H9 (cell line): ENCODE measurements around the gene MED10. TPM values are rescaled to one million over a fixed set of nuclear protein-coding genes. Genes with fewer than 3 reads are reported as not detected.

Experiments
- DNase-seq: peaks from one replicate; pipeline ENCODE4 v3.0.0-alpha.2; 2017
- H2AFZ ChIP-seq: one replicate; pipeline ENCODE4 v1.6.1; 2013; ENCODE audit warnings: mild to moderate bottlenecking, low read length, control low read depth, moderate library complexity
- H2AK5ac ChIP-seq: 2 replicates; pipeline ENCODE4 v1.6.1; 2013; ENCODE audit warnings: low read length, control low read depth, mixed read lengths; ENCODE audit not compliant: insufficient read length
- H2BK120ac ChIP-seq: one replicate; pipeline ENCODE4 v1.6.1; 2013; ENCODE audit warnings: low read depth, mild to moderate bottlenecking, low read length, control low read depth, inconsistent platforms; ENCODE audit not compliant: poor library complexity, severe bottlenecking
- H2BK12ac ChIP-seq: 2 replicates; pipeline ENCODE4 v1.6.1; 2013; ENCODE audit warnings: low read length, control low read depth, mixed read lengths, low read depth; ENCODE audit not compliant: insufficient read length
- H2BK15ac ChIP-seq: 2 replicates; pipeline ENCODE4 v1.6.1; 2013; ENCODE audit warnings: low read depth, low read length, control low read depth
- H2BK20ac ChIP-seq: one replicate; pipeline ENCODE4 v1.6.1; 2013; ENCODE audit warnings: low read depth, mild to moderate bottlenecking, low read length, control low read depth, inconsistent platforms; ENCODE audit not compliant: poor library complexity, severe bottlenecking
- H2BK5ac ChIP-seq: 2 replicates; pipeline ENCODE4 v1.6.1; 2013; ENCODE audit warnings: low read length, control low read depth, mixed read lengths; ENCODE audit not compliant: insufficient read length
- H3K14ac ChIP-seq: 2 replicates; pipeline ENCODE4 v1.6.1; 2013; ENCODE audit warnings: low read length, control low read depth; ENCODE audit not compliant: insufficient read depth
- H3K18ac ChIP-seq: 2 replicates; pipeline ENCODE4 v1.6.1; 2013; ENCODE audit warnings: low read depth, mild to moderate bottlenecking, mixed read lengths, low read length, control low read depth; ENCODE audit not compliant: insufficient read length
- H3K23ac ChIP-seq: 2 replicates; pipeline ENCODE4 v1.6.1; 2013; ENCODE audit warnings: low read length, control low read depth, mixed read lengths, low read depth; ENCODE audit not compliant: insufficient read length
- H3K23me2 ChIP-seq: 2 replicates; pipeline ENCODE4 v1.6.1; 2013; ENCODE audit warnings: low read depth, mild to moderate bottlenecking, mixed read lengths, low read length, control low read depth; ENCODE audit not compliant: insufficient read length, poor library complexity, severe bottlenecking
- H3K27ac ChIP-seq: 2 replicates; pipeline ENCODE4 v1.5.1; 2013; ENCODE audit warnings: low read length, control low read depth, mixed read lengths, low read depth; ENCODE audit not compliant: insufficient read length
- H3K27me3 ChIP-seq: 2 replicates; pipeline ENCODE4 v1.6.1; 2013; ENCODE audit warnings: low read length, control low read depth, inconsistent platforms; ENCODE audit not compliant: insufficient read depth
- H3K4ac ChIP-seq: 2 replicates; pipeline ENCODE4 v1.6.1; 2013; ENCODE audit warnings: low read depth, mild to moderate bottlenecking, control low read depth, inconsistent platforms, low read length, moderate library complexity
- H3K4me1 ChIP-seq: 2 replicates; pipeline ENCODE4 v1.6.1; 2013; ENCODE audit warnings: low read length, control low read depth, inconsistent platforms; ENCODE audit not compliant: insufficient read depth
- H3K4me2 ChIP-seq: 2 replicates; pipeline ENCODE4 v1.6.1; 2013; ENCODE audit warnings: low read length, control low read depth, mixed read lengths; ENCODE audit not compliant: insufficient read length, insufficient read depth
- H3K56ac ChIP-seq: 2 replicates; pipeline ENCODE4 v1.6.1; 2013; ENCODE audit warnings: low read depth, mild to moderate bottlenecking, mixed read lengths, low read length, control low read depth; ENCODE audit not compliant: insufficient read length
- H3K79me1 ChIP-seq: 2 replicates; pipeline ENCODE4 v1.6.1; 2013; ENCODE audit warnings: low read depth, mild to moderate bottlenecking, moderate library complexity, low read length, control low read depth, inconsistent platforms; ENCODE audit not compliant: insufficient read depth, poor library complexity, severe bottlenecking
- H3K79me2 ChIP-seq: 2 replicates; pipeline ENCODE4 v1.6.1; 2013; ENCODE audit warnings: low read length, control low read depth, inconsistent platforms; ENCODE audit not compliant: insufficient read depth
- H3K9ac ChIP-seq: 2 replicates; pipeline ENCODE4 v1.6.1; 2013; ENCODE audit warnings: low read length, control low read depth, mixed read lengths; ENCODE audit not compliant: insufficient read length; ENCODE audit errors: extremely low read depth
- H3K9me3 ChIP-seq: one replicate; pipeline ENCODE4 v1.6.1; 2013; ENCODE audit warnings: low read depth, low read length, inconsistent platforms; ENCODE audit not compliant: control insufficient read depth
- H3T11ph ChIP-seq: one replicate; pipeline ENCODE4 v1.6.1; 2013; ENCODE audit warnings: mild to moderate bottlenecking, low read length, control low read depth, inconsistent platforms
- H4K20me1 ChIP-seq: one replicate; pipeline ENCODE4 v1.6.1; 2013; ENCODE audit not compliant: control insufficient read depth, insufficient read length, insufficient read depth
- H4K5ac ChIP-seq: 2 replicates; pipeline ENCODE4 v1.6.1; 2013; ENCODE audit warnings: low read depth, mild to moderate bottlenecking, mixed read lengths, low read length, control low read depth; ENCODE audit not compliant: insufficient read length
- H4K8ac ChIP-seq: replicated peaks from 2 replicates; pipeline ENCODE4 v1.6.1; 2013; ENCODE audit warnings: low read length, control low read depth, mixed read lengths, low read depth; ENCODE audit not compliant: insufficient read length
- H4K91ac ChIP-seq: 2 replicates; pipeline ENCODE4 v1.6.1; 2013; ENCODE audit warnings: low read depth, mild to moderate bottlenecking, moderate library complexity, mixed read lengths, low read length, control low read depth; ENCODE audit not compliant: insufficient read length
- H3K27ac Mint-ChIP-seq, 3 experiments: 2 replicates in 2 of 3; 3 replicates in 1 of 3; pipeline ENCODE4 v1.8.0; 2020 to 2021; ENCODE audit warnings: mixed read lengths in 3 of 3, mild to moderate bottlenecking in 1 of 3, moderate library complexity in 1 of 3
- H3K27me3 Mint-ChIP-seq: 2 replicates; pipeline ENCODE4 v1.8.0; 2021; ENCODE audit warnings: low read depth, mild to moderate bottlenecking, moderate library complexity, mixed read lengths
- H3K36me3 Mint-ChIP-seq, 3 experiments: 2 replicates in 2 of 3; 3 replicates in 1 of 3; pipeline ENCODE4 v1.8.0; 2020 to 2021; ENCODE audit warnings: low read depth in 3 of 3, mixed read lengths in 3 of 3; ENCODE audit not compliant: insufficient read depth in 1 of 3
- H3K4me1 Mint-ChIP-seq, 2 experiments: 2 replicates each; pipeline ENCODE4 v1.8.0; 2020; ENCODE audit warnings: mixed read lengths in 2 of 2
- H3K4me3 Mint-ChIP-seq, 2 experiments: 2 replicates in 1 of 2; 3 replicates in 1 of 2; pipeline ENCODE4 v1.8.0; 2020 to 2021; ENCODE audit warnings: mild to moderate bottlenecking in 2 of 2, mixed read lengths in 2 of 2, moderate library complexity in 1 of 2
- H3K9me3 Mint-ChIP-seq, 2 experiments: 2 replicates in 1 of 2; 3 replicates in 1 of 2; pipeline ENCODE4 v1.8.0; 2020; ENCODE audit warnings: mild to moderate bottlenecking in 2 of 2, mixed read lengths in 2 of 2, moderate library complexity in 1 of 2
- WGBS: extraction: QIAGEN DNeasy Blood & Tissue Kit; methylation state at CpG from one replicate; pipeline ENCODE4 v1.1.7; 2013; ENCODE audit warnings: missing lambda C conversion rate, low lambda C conversion rate, mixed read lengths; ENCODE audit not compliant: insufficient read length; ENCODE audit errors: extremely low coverage; 5-methylcytosine and 5-hydroxymethylcytosine counted together
- total RNA-seq: library from RNA; stranded (reverse); gene quantifications from 2 replicates; pipeline ENCODE4 v1.2.1, GENCODE V29; 2021
- TF ChIP-seq, protein P1 (sequence below): fragments of 200-600 bp; sonication (generic); conservative IDR thresholded peaks from 3 replicates; pipeline ENCODE4 v1.8.0; 2021; ENCODE audit warnings: antibody characterized with exemption, mild to moderate bottlenecking

The MED10 gene
- total RNA-seq, 1 experiment from 2014 or later, result 35.3 TPM

DNA sequence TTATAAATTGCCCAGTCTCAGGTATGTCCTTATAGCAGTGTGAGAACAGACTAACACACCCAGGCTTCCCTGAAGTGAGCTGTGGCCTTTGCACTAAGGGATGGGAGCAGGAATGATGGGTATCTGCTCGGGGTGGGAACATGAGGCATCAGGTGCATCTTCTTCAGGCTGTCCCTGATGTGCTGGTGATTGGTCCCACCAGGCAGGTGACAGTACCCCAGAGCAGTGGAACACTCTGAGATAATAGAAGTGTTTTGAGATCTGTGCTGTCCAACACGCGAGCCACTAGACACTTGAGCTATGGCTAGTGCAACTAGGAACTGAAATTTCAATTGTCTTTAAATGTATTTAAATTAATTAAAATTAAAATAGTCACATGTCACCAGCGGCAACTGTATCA is 12.8 kb upstream of the MED10 start:
- Histone ChIP-seq H3K4me1 (no peaks in the 10 kb centered on the region), H3K4me2 (no peak overlapping the region), H4K8ac (no peak overlapping the region), H3K23me2 (no peaks in the 10 kb centered on the region), H2BK20ac (no peak overlapping the region), H3K79me1 (no peaks in the 10 kb centered on the region), H2BK5ac (no peak overlapping the region), H3K9me3 (no peaks in the 10 kb centered on the region), H3K56ac (no peak overlapping the region), H4K20me1 (no peaks in the 10 kb centered on the region), H4K91ac (no peak overlapping the region), H3K9ac (no peak overlapping the region), H3K18ac (no peak overlapping the region), H4K5ac (no peak overlapping the region), H2AFZ (no peak overlapping the region), H2BK120ac (no peak overlapping the region), H3K14ac (no peak overlapping the region), H3K4ac (no peak overlapping the region), H3K23ac (no peak overlapping the region), H2AK5ac (no peak overlapping the region), H3K27ac (no peak overlapping the region), H3K27me3 (no peaks in the 10 kb centered on the region), H3K79me2 (no peaks in the 10 kb centered on the region), H2BK15ac (no peak overlapping the region), H2BK12ac (no peak overlapping the region), H3T11ph (no peak overlapping the region)
- H3K27ac Mint-ChIP-seq, result no peak overlapping the region
- WGBS, result no CpG with 5 or more reads among the region's 4 CpGs
- H3K27me3 Mint-ChIP-seq, result peaks cover 32% of the 10 kb centered on the region
- H3K36me3 Mint-ChIP-seq, result no peaks in the 10 kb centered on the region
- H3K4me3 Mint-ChIP-seq, result no peak overlapping the region
- H3K4me1 Mint-ChIP-seq, result 0 out of 4 replicates have a peak, but pooled peaks cover 0 to 2% of the 10 kb centered on the region in 2 experiments
- no peak for DNase-seq
- TF ChIP-seq, protein P1, sequence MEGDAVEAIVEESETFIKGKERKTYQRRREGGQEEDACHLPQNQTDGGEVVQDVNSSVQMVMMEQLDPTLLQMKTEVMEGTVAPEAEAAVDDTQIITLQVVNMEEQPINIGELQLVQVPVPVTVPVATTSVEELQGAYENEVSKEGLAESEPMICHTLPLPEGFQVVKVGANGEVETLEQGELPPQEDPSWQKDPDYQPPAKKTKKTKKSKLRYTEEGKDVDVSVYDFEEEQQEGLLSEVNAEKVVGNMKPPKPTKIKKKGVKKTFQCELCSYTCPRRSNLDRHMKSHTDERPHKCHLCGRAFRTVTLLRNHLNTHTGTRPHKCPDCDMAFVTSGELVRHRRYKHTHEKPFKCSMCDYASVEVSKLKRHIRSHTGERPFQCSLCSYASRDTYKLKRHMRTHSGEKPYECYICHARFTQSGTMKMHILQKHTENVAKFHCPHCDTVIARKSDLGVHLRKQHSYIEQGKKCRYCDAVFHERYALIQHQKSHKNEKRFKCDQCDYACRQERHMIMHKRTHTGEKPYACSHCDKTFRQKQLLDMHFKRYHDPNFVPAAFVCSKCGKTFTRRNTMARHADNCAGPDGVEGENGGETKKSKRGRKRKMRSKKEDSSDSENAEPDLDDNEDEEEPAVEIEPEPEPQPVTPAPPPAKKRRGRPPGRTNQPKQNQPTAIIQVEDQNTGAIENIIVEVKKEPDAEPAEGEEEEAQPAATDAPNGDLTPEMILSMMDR, result no peak
- peaks cover 2 to 3% of the 10 kb centered on the region in 2 experiments; a peak in 2 of 5 replicates for H3K9me3 Mint-ChIP-seq
